NCI-H1417 (cell line): Measurements from ENCODE around the gene PRKG1.
"Not testable (repeated sequence)": the region's sequence is repeated elsewhere in the genome, so short reads cannot be mapped to it uniquely, and the experiment has no call there.

ENCODE experiments used
- DNase-seq, 3 experiments: peaks; one replicate each; lab custom pipeline; 2025; lab: John Stamatoyannopoulos, UW

Gene PRKG1

GRCh38 chr10:51377932-51378599, 303.8 kb downstream of the PRKG1 start:
- peak in 2 of 3 experiments; percentile 3 to 62 for DNase-seq

DNA sequence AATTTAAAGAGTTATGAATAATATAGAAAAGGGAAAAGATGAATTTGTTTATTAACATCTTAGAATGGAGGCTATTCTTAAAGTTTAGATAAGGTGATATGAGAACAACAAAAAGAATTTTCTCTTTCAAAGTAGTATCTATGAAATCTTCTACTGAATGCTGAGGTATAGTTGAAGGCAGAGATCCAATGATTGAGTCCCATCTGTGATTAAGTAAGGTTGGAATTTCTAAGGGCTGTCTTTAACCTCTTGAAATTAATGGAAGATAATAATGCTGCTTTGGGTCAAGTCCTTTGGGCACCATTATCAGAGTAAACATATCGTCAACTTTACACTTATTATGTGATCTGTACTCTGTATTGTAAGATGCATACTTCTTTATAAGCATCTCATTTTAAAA, 307.9 kb downstream of the PRKG1 start:
- peak in 1 of 3 experiments; percentile 5 for DNase-seq

DNA sequence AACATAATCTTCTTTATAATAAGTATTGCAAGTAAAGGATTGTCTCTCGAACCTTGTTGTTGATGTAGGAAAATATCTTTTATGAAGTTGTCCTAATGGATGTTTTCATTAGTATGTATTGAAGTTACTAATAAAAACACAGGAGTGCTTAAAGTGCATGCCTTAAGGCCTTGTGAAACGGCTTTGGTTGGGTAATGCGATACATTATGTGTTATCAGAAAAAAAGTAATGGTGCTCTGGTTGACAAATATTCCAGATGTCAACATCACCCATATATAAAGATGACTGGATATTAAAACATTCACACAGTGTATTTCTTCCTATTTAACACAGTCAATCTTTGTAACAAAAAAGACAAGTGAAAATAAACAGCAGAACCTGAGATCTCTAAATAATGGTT, 310.7 kb downstream of the PRKG1 start:
- no peak for DNase-seq

DNA sequence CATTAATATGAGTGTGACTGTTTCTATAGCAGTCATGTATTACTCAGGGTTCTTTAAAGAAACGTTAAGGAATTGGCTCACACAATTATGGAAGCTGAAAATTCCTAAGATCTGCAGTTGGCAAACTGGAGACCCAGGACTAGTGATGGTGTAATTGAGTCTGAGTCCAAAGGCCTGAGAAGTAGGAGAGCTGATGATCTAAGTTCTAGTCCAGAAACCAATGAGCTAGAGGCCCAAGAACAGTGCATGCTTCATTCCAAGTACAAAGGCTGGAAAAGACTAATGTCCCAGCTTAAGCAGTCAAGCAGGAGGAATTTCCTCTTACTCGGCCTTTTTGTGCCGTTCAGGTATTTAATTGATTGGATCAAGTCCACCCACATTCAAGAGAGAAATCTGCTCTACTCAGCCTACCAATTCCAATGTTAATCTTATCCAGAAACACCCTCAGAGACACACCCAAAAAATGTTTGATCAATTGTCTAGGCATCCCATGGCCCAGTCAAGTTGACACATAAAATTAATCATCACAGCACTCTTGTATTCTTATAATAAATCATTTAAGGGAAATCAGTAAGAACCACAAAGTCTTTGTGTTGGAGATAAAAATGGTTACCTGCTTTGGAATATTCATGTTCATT, 312.1 kb downstream of the PRKG1 start:
- no peak for DNase-seq

DNA sequence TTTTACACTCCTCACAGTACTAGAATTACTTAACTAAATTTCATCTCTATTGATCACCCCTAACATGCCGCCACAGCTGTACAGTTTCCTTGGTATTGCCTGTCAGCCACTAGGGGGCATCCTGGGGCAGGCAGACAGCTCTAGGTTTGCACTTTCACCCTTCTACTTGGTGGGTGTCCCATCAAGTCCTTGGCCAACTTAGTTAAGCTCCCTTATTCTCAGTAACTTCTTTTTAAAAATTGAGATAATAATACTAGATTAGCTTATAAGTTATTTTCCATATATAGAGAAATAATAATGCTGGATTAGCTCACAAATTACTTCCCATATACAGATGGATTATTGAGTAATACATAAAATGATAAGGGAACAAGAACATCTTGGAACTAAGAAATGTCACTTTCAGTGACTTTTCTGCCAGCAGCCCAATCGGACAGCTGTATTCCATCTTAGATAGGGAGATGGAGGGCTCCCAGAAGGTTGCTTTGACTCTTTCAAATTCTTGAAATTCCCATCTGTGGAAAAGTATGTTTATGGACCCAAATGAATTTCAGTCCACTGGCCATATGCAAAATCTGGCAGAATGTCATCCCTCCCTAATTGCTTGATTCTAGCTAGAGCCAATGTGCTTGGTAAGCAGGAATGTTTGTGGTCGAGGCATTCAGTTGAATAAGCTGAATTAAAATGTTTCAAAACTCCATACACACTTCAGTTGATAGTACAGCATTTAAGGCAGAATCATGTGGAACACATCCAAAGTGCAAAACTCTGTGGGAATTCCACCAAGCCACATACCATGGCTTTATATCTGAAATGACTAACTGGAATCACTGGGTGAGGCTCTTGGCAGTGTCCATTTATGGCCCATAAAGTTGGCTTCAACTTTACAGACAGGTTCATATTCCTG, 315.4 kb downstream of the PRKG1 start:
- DNase-seq, result peak in 1 of 3 experiments; percentile 40

DNA sequence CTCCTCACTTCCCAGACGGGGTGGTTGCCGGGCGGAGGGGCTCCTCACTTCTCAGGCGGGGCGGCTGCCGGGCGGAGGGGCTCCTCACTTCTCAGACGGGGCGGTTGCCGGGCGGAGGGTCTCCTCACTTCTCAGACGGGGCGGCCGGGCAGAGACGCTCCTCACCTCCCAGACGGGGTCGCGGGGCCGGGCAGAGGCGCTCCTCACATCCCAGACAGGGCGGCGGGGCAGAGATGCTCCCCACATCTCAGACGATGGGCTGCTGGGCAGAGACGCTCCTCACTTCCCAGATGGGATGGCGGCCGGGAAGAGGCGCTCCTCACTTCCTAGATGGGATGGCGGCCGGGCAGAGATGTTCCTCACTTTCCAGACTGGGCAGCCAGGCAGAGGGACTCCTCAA, 318.7 kb downstream of the PRKG1 start:
- DNase-seq, result not testable (repeated sequence)

DNA sequence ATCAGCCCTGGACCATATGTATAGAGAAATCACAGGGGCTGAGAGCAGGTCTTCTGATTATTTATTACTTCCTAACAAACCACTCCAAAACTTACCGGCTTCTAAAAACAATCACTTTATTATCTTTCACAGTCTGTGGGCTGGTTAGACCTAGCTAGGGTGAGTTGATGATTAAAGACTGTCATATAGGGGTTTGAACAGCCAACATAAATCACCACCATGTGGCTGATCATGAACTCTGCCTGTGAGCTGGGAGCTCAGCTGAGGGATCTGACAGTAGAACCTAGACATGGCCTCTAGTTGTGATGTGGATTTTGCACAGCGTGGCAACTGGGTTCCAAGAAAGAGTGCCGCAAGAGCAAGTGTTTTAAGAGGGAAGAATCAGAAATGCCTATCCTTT, 319.8 kb downstream of the PRKG1 start:
- DNase-seq, result no peak

GRCh38 chr10:51397244-51397643, 323.0 kb downstream of the PRKG1 start:
- peak in 1 of 3 experiments; percentile 57 for DNase-seq

DNA sequence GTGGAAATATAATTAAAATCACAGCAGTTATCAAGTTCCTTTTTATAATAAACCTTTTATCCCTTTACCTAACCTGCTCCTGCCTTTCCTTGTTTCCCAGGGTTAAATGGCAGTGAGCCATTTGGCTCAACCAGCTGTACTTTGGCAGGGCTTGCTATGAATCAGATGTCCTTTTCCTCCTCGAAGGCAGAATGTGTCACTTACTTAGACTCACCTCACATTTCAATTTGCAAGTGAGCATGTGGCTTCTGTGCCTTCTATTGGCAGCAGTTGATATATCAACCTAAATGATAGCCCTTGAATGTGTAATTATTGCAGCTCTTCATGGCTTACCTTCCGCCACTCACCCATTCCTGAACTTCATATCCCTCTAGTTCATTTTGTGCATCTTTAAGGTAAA, 323.4 kb downstream of the PRKG1 start:
- DNase-seq, result peak in 1 of 3 experiments; percentile 37

GRCh38 chr10:51399840-51400239, 325.6 kb downstream of the PRKG1 start:
- no peak for DNase-seq

DNA sequence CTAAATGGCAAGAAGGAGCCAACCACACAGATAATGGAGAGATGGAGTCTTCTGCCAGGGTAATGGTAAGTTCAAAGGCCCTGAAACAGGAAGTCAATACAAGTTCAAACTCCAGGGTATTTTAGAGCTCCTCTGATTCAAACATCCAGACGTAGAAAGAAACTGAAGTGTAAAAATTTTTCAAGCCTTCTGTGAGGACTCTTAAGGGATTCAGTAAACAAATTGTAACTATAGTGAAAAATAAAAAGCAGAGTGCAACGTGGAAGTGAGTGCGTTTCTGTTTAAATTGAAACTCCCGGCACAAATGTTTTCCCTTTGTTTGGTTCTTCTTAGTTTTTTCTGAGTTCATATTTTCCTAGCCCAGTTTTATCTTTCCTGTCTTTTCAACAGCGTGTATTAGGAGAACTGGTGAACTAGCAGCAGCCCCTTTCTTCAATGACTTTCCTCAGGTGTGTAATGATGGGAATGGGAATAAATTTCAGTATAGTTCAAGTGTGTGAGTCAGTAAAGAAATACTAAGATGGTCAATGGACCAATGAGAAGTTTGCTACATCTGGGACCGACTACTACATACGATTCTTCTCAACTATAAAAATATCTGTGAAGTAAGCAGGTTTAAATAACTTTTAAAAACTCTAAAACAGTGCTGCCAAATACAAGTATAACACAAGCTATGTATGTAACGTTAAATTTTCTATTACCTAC, 326.3 kb downstream of the PRKG1 start:
- no peak for DNase-seq

GRCh38 chr10:51403521-51403920, 329.2 kb downstream of the PRKG1 start:
- DNase-seq, result no peak

DNA sequence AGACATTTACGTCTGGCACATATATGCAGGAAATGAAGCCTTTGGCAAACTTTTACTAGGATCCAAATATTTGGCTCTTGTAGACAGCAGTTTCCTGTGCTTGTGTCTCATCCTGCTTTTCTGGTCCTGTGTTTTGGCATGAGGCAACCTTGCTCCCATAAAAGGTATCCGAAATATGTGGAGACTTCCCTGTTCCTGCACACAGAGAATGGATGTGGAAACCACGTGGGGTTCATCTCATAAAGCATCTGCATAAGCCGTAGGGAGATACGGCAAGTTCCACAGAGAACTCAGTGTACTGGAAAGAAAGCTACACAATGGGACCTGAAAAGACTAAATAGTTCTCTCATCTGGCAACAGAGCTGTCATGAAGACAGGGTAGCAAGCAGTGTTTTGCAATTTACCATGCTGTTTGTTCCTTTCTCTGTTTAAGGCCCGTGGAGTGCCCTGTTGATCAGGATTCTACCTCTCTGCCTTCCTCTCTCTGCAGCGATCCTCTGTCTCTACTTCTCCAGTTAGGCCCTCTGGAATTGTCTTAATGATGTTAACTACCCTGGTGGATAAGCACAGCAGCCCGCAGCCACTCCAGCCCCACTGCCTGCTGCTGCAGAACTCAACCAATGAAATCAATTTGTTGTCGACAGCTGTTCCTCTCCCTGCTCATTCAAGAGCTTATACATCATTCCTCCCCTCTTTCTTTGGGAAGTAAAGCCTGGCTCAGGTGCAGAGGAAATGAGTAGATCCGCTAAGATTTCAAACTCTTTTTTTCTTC, 331.5 kb downstream of the PRKG1 start:
- peak in 1 of 3 experiments; percentile 0 for DNase-seq

- DNase-seq, result no peak
These were observed 332.3 kb downstream of the PRKG1 start for GRCh38 chr10:51406581-51406980.

DNA sequence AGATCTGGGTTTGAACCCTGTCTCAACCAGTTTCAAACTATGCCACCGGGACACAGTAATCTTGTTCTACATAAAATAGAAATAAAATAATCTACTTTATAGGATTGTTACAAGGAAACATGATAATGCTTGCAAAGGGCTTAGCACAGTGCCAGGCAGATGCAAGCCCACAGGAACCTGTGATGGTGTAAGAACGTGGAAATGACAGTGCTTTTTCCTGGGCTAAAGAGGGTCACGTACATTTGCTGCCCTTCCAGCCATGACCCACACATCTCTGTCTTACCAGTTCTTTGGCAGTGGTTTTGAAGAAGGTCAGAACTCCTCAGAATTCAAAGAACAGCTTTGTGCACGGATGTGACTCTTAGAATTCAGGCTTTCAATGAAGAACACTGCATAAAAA, 342.2 kb downstream of the PRKG1 start:
- no peak for DNase-seq

DNA sequence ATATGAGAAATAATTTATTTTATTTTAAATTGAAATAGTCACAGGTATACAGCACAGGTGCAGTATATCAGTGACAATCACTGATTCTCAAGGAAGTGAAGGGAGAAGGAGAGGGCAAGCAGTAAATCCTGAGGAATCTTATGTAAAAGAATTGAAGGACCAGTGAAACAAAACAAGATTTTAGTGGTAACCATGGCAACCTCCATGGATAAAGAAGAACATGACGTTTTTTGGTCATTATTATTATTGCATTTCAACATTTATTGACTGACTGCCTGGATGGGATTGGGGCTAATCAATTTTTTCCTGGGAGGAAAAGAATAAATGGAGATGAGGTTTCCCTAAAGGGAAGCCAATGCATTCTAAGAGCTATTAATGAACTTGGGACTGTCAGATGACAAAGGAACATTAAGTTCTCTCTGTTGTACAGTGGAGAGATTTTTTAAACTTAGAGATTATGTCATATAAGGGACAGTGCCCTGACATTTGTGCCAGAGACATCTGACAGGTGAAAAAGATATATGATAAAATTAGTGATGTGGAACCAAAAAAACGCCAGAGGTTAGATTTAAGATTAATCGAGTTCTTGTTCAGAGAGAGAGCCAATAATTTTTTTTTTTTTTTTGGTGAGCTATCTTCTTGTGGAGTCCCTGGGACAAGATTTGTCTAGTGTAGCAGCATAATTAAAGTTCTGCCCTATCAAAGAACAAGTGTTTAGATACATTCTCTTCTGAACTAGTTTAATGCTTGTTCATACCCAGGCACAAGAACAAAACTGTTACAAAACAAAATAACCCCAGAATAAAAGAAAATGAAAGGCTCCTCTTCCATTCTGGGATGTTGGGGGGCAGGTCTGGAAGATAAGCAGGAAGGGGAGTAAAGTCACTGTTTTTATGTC, 345.2 kb downstream of the PRKG1 start:
- no peak for DNase-seq

GRCh38 chr10:51421853-51422252, 347.6 kb downstream of the PRKG1 start:
- DNase-seq, result peak in 1 of 3 experiments; percentile 2

GRCh38 chr10:51422311-51423120, 348.2 kb downstream of the PRKG1 start:
- DNase-seq, result peak; percentile 0 to 48 (median 3)

DNA sequence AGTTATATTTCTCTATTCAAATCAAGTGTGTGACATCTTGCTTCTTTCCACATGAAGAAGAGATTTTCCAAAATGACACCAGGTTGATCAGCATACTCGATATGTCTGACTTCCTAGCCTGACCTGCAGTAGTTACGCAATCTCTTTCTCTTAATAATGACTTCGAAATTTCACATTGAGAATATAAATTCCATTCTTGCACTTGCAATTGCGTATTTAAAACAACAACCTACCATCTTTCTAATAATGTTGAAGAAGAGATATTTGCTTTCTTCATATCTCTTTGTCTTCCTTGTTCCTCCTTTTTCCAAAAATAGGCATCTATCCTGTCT, 348.8 kb downstream of the PRKG1 start:
- no peak for DNase-seq

DNA sequence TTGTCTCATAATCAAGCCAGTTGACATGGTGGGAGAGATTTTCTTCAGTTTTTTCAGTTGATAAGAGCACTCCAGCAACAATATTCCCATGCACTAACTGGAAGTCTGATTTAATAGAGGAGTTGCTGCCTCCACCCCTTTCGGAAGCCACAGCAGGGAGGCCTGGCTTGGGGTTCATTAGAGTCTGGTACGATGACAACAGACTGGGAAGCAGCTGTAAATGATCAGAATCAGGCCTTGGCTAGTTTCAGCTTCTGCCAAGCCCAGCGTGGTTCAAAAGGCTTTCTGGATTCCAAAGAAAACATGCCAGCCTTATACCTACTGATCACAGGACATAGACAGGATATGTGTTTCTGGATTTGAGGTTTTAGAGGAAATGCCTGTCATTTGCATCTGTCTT, 351.1 kb downstream of the PRKG1 start:
- DNase-seq, result no peak
